Measurements from ENCODE around the gene RELCH.

Gene RELCH

DNA sequence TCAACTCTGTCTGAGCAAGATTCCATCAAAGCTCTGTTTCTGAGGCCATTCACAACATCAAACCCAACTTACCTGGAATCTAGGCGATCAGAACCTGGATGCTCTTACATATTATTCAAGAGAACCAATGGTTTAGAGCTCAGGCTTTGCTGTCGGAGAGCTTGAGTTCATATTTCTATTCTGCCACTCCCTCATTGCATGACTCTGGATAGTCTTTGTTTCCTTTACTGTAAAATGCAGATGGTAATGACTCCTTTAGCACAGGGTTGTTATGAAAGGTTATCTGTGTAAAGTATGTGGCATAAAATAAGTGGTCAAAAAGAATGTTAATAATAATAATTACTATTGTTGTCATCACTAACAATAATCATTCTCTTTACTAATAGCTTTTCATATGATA is 12.6 kb downstream of the RELCH start:
- TF ChIP-seq, protein P1, sequence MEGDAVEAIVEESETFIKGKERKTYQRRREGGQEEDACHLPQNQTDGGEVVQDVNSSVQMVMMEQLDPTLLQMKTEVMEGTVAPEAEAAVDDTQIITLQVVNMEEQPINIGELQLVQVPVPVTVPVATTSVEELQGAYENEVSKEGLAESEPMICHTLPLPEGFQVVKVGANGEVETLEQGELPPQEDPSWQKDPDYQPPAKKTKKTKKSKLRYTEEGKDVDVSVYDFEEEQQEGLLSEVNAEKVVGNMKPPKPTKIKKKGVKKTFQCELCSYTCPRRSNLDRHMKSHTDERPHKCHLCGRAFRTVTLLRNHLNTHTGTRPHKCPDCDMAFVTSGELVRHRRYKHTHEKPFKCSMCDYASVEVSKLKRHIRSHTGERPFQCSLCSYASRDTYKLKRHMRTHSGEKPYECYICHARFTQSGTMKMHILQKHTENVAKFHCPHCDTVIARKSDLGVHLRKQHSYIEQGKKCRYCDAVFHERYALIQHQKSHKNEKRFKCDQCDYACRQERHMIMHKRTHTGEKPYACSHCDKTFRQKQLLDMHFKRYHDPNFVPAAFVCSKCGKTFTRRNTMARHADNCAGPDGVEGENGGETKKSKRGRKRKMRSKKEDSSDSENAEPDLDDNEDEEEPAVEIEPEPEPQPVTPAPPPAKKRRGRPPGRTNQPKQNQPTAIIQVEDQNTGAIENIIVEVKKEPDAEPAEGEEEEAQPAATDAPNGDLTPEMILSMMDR (conservative IDR thresholded peaks at IDR 0.05; ENCODE audit: low read depth), result no peak
- CTCF ChIA-PET, result no interaction called here
- no peak for DNase-seq (ENCODE audit: low spot score)
- H3K27ac ChIP-seq, result no peak overlapping the region
- POLR2A ChIA-PET (ENCODE audit: low non-redundant PET), result no interaction called here

DNA sequence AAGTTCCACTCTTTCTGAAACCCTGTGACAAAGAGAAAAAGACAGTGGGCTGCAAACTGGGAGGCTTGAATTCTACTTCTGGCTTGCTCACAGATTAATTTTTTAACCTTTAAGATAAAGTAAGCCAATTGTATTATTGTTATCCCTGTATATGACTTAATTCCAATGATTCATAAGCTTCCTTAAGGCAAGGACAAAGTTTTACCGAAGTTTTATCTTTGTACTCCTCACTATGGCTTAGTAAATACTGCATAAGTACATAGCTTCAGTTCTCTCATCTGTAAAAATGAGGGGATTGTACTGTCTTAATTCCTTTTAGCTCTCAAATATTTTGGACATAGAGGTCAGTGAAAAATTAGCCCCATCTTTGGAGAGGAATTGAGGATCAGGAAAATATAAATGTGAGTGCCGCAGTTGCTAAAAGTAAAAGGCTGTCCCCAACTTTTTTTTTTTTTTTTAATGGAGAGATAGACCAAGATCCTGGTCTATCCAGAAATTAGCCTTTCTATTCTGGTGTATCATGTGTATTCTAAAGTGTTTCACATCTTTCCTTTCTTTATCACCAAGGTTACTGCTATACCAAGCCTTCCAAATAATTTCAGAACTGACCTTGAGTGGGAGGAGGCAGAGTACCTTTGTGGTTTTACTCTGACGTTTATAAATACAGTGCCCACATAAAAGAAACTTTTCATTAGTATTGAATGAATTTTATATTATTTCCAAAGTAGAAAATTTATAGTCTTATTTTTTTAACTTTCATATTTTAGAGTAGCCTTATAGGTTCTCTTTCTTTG is 13.3 kb downstream of the RELCH start:
- TF ChIP-seq, protein P1 (conservative IDR thresholded peaks at IDR 0.05; ENCODE audit: low read depth), result no peak
- POLR2A ChIA-PET (ENCODE audit: low non-redundant PET), result no interaction called here
- CTCF ChIA-PET, result no interaction called here
- H3K27ac ChIP-seq, result no peak overlapping the region
- no peak for DNase-seq (ENCODE audit: low spot score)

DNA sequence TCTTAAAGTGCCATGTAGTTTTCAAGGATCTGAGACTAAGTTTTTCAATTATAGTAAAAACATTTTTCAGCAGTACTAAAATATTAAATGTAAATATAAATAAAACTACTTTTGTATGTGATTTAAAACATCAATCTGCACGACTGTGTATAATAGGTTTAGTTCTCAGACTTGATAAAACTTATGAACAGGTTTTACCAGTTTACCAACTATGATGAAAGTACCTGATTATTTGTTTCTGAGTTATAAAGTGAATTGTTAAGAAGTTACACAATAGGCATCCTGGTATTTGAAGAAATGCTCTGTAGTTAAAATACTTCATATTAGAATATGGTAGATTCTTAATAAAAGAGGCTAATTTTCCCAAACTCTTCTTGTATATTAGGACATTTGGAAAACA is 14.8 kb downstream of the RELCH start:
- CTCF ChIA-PET, result no interaction called here

DNA sequence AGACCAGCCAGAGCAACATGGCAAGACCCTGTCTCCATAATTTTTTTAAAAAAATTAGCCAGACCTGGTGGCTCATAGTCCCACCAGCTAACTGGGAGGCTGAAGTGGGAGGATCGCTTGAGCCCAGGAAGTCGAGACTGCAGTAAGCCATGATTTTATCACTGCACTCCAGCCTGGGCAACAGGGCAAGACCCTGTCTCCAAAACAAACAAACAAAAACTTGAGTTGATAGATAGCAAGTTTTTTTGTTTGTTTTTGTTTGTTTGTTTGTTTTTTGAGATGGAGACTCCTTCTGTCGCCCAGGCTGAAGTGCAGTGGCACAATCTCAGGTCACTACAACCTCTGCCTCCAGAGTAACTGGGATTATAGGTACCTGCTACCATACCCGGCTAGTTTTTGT is 18.8 kb downstream of the RELCH start:
- no peak for DNase-seq (ENCODE audit: low spot score)
- CTCF ChIA-PET, result no interaction called here
- TF ChIP-seq, protein P1 (conservative IDR thresholded peaks at IDR 0.05; ENCODE audit: low read depth), result no peak
- no peak overlapping the region for H3K27ac ChIP-seq
- POLR2A ChIA-PET (ENCODE audit: low non-redundant PET), result no interaction called here

More for the DNA sequence above, 14.8 kb downstream of the RELCH start:
- H3K27ac ChIP-seq, result no peak overlapping the region
- no peak for DNase-seq (ENCODE audit: low spot score)
- POLR2A ChIA-PET (ENCODE audit: low non-redundant PET), result no interaction called here
- TF ChIP-seq, protein P1 (conservative IDR thresholded peaks at IDR 0.05; ENCODE audit: low read depth), result no peak

DNA sequence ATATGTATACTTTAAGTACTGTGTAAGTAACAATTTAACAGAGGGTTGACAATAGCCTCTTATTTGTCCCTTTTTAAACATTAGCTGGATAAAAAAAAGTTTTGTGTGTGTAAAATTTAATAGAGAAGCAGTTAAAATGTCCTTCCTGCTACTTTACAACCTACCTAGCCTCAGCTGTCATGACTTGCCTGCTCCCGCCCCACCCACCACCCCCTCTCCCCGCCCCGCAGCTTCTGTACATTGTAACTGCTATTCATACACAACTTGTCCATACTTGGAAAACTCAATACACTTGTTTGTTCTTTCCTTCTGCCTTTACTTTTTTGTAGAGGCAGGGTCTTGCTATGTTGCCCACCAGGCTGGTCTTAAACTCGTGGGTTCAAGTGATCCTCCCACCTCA is 19.5 kb downstream of the RELCH start:
- no peak for DNase-seq (ENCODE audit: low spot score)
- CTCF ChIA-PET, result no interaction called here

DNA sequence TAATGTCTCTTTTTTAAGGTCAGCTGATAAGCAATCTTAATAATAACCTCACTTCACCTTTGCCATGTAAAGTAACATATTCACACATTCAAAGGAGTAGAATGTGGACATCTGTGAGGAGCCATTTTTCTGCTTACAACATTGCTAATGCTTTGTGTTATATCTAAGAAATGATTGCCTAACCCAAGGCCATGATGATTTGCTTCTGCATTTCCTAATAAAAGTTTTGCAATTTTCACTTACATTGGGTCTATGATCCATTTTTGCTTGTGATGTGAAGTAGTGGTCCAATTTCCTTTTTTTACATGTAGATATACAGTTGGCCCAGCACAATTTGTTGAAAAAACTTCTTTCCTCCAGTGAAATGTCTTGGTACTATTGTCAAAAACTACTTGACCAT is 22.0 kb downstream of the RELCH start:
- DNase-seq (ENCODE audit: low spot score), result no peak
- TF ChIP-seq, protein P1 (conservative IDR thresholded peaks at IDR 0.05; ENCODE audit: low read depth), result no peak
- POLR2A ChIA-PET (ENCODE audit: low non-redundant PET), result no interaction called here
- H3K27ac ChIP-seq, result no peak overlapping the region
- CTCF ChIA-PET, result no interaction called here

More for the DNA sequence above, 19.5 kb downstream of the RELCH start:
- no peak overlapping the region for H3K27ac ChIP-seq
- POLR2A ChIA-PET (ENCODE audit: low non-redundant PET), result no interaction called here
- TF ChIP-seq, protein P1 (conservative IDR thresholded peaks at IDR 0.05; ENCODE audit: low read depth), result no peak

Data from RWPE1 (cell line).